Stimulated activated CD4-positive, alpha-beta T cell treated with anti-CD3 and anti-CD28 coated beads, TNF-alpha, amount 100 ng/mL, for 24 hours (primary cell): ENCODE measurements around the gene GLMN.
"Not testable (repeated sequence)": the region's sequence is repeated elsewhere in the genome, so short reads cannot be mapped to it uniquely, and the experiment has no call there.

Source experiments
- DNase-seq, 3 experiments: peaks; one replicate each; pipeline ENCODE4 v3.0.0-alpha.2; 2020; ENCODE audit warnings: low read depth in 3 of 3

The GLMN gene

DNA sequence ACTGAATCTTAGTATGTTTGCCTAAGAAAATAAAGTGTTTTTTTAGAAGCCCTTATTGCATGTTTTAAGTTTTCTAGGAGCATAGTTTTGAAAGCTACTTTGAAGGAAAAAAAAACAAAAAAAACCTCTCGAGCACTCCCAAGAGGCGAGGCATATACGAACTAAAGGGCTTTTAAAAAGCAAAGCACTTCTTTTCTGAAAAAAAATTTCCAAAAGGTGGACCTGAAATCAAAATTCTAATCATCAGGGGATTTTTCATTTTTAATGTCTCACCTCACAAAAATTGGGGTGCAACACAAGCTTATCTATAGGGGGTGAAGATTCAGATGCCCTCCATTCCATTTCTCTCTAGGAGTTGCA lies 594 bp downstream of the GLMN start:
- DNase-seq: no peak

GRCh38 chr1:92291372-92291999 lies 7.3 kb downstream of the GLMN start:
- no peak for DNase-seq

DNA sequence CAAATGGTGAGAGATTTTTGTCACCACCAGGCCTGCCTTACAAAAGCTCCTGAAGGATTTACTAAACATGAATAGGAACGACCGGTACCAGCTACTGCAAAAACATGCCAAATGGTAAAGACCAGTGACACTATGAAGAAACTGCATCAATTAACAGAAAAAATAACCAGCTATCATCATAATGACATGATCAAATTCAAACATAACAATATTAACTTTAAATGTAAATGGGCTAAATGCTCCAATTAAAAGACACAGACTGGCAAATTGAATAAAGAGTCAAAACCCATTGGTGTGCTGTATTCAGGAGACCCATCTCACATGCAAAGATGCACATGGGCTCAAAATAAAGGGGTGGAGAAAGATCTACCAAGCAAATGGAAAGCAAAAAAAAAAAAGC lies 17.4 kb downstream of the GLMN start:
- not testable (repeated sequence) for DNase-seq

- DNase-seq: not testable (repeated sequence)
These were observed 19.0 kb downstream of the GLMN start for GRCh38 chr1:92279781-92280180.

GRCh38 chr1:92277105-92277723 lies 21.6 kb downstream of the GLMN start:
- DNase-seq: no peak

DNA sequence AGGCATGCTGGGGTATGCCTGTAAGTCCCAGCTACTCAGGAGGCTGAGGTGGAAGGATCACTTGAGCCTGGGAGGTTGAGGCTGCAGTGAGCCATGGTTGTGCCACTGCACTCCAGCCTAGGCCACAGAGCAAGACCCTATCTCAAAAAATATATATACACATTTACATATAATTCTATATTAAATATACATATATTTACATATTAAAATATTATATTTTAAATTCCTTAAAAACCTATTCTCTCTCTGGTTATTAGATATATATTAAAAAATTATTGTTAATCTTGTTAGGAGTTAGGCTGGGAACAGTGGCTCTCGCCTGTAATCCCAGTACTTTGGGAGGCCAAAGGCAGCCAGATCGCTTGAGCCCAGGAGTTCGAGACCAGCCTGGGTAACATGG lies 22.7 kb downstream of the GLMN start:
- no peak for DNase-seq

GRCh38 chr1:92274939-92275338 lies 23.8 kb downstream of the GLMN start:
- DNase-seq: no peak

DNA sequence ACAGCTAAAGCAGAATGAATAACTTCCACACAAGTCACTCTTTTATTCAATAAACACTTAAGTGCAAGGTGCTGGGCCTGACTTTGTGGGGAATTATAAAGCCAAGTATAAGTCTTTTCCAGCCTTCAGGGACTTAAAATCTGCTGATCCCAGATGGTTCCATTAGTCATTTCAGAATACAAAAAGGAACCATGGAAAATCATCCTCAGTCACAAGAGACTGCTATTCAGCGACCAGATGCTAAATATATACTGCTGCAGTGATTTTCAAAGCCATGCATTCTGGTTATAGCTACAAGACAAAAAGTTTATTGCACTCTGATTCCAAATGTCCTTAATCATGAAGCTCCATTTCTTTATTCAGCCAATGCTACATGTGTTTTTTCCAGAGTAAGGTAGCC lies 25.7 kb downstream of the GLMN start:
- DNase-seq: no peak

- DNase-seq: no peak
These were observed 36.3 kb downstream of the GLMN start for GRCh38 chr1:92262516-92262915.

- no peak for DNase-seq
These were observed 39.4 kb downstream of the GLMN start for GRCh38 chr1:92259350-92259749.

DNA sequence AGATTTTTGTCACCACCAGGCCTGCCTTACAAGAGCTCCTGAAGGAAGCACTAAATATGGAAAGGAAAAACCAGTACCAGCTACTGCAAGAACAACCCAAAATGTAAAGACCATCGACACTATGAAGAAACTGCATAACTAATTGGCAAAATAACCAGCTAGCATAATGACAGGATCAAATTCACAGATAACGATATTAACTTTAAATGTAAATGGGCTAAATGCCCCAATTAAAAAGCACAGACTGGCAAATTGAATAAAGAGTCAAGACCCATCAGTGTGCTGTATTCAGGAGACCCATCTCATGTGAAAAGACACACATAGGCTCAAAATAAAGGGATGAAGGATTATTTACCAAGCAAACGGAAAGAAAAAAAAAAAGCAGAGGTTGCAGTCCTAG lies 44.1 kb downstream of the GLMN start:
- DNase-seq: not testable (repeated sequence)

GRCh38 chr1:92244376-92244775 lies 54.4 kb downstream of the GLMN start:
- DNase-seq: no peak

- no peak for DNase-seq
These were observed 58.8 kb downstream of the GLMN start for GRCh38 chr1:92240034-92240433.

- DNase-seq: no peak
These were observed 68.1 kb downstream of the GLMN start for GRCh38 chr1:92230736-92231135.

- DNase-seq: no peak
These were observed 70.4 kb downstream of the GLMN start for GRCh38 chr1:92228401-92228800.

- DNase-seq: no peak
These were observed 79.8 kb downstream of the GLMN start for GRCh38 chr1:92219028-92219427.

DNA sequence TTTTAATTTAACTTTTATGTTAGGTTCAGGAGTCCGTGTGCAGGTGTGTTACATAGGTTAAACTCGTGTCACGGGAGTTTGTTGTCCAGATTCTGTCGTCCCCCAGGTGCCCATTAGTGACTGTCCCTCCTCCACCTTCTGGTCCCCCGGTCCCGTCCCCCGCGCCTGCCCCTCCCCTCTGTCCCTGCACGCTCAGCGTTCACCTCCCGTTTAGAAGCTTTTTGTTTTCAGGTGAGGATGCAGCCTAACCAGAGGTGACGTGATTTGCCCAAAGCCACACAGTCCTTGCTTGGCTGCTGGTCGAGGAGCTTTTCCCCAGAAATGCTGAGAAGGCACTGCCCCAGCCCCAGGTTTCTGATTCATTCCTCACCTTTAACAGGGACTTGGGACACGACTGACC lies 80.2 kb downstream of the GLMN start:
- no peak for DNase-seq

DNA sequence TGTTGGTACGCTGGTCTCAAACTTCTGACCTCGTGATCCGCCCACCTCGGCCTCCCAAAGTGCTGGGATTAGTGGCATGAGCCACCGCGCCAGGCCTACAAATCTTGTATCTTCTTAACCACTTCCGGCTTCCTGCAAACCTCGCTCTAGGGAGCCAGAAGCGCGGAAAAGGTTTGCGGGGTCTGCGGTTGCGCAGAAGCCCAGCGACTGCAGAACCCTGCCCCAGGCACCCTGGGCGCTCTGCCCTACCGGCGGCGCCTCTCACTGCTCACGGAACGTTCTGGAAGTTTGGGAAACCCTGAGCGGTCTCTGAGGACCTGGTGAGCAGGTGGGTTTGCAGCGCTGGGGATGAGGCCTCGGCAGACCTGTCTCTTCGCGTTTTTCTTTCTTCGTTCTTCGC lies 81.1 kb downstream of the GLMN start, which contains the start of gene C1orf146:
Gene C1orf146 (plus strand): TSS at position 195 of the 400 bp plus-strand sequence. CDS start 13,506 bp downstream, outside the sequence.
- DNase-seq: no peak

DNA sequence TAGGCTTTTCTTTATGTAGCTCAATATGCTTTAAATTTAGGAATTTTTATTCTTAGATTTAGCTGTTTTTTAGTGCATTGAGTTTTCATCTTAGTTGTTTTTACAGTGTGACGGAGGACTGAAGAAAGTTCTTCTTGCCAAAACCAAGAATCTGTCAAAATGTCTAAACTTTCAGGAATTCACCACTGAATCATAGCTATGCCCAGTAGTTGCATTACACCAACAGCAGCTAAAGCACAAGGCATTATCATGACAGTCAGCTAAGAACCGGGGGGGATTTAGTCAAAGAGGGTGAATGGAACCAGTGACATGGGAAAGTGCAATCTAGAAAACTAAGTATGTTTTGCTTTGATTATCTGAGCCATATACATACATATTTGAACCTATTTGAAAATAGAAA lies 87.6 kb downstream of the GLMN start:
- no peak for DNase-seq

- no peak for DNase-seq
These were observed 88.1 kb downstream of the GLMN start for GRCh38 chr1:92210701-92211100.

DNA sequence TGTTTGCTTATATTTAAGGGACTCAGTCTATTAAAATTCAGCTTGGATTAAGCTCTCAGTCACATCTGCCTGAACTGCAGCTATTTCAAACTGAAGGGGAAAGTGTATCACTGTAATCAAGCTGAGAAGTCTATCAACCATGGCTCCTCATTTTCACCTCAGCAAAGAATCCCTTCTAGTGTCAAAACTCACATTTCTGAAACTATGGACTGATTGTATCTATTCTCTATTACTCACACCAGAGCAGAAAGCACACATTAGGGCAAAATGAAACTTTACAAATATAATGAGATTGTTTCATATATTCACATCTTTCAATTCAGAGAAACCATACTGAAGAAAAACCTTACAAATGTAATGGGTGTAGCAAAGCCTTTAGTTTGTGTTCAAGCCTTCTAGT lies 95.7 kb downstream of the GLMN start:
- DNase-seq: no peak

- no peak for DNase-seq
These were observed 96.8 kb downstream of the GLMN start for GRCh38 chr1:92201973-92202372.
